A673 (cell line): ENCODE measurements around the gene KIRREL3.

Experiments used
- EZH2 ChIP-seq: fragments of 200-600 bp; sonication (generic); IDR thresholded peaks from 2 replicates; pipeline ENCODE4 v1.6.1; 2017; ENCODE audit warnings: borderline replicate concordance, low read depth, mild to moderate bottlenecking, mixed read lengths, antibody characterized with exemption, low read length; ENCODE audit not compliant: poor library complexity, severe bottlenecking
- TF ChIP-seq, protein P1 (sequence below): fragments of 300-800, 200-600 bp; sonication (generic); conservative IDR thresholded peaks from 2 replicates; pipeline ENCODE4 v1.5.1; 2017; ENCODE audit warnings: low read depth, mild to moderate bottlenecking, antibody characterized with exemption, low read length, moderate library complexity, mixed read lengths

DNA sequence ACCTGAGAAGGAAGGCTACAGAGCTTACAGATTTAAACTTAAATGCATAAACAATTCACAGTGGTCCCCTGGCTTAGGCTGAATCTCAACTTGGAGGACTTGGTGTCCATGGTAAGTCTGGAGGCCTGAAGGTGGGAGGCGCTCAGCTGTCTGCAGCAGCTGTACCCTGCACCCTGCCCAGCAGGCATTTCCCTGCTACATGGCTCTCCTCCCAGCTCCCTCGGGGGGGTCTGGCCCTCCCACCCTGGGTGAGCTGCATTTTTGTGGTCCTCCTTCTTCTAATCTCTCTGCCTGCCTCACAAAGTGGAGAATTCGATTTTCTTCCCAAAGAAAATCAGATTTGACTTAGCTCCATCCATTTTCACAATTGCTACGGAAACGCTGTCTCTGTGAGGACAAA is 273.2 kb downstream of the KIRREL3 start:
- TF ChIP-seq, protein P1, sequence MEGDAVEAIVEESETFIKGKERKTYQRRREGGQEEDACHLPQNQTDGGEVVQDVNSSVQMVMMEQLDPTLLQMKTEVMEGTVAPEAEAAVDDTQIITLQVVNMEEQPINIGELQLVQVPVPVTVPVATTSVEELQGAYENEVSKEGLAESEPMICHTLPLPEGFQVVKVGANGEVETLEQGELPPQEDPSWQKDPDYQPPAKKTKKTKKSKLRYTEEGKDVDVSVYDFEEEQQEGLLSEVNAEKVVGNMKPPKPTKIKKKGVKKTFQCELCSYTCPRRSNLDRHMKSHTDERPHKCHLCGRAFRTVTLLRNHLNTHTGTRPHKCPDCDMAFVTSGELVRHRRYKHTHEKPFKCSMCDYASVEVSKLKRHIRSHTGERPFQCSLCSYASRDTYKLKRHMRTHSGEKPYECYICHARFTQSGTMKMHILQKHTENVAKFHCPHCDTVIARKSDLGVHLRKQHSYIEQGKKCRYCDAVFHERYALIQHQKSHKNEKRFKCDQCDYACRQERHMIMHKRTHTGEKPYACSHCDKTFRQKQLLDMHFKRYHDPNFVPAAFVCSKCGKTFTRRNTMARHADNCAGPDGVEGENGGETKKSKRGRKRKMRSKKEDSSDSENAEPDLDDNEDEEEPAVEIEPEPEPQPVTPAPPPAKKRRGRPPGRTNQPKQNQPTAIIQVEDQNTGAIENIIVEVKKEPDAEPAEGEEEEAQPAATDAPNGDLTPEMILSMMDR, result no peak
- no peak for TF ChIP-seq EZH2
